GM10248 (cell line): ENCODE data around the gene DTNBP1.
A peak's percentile ranks its signal among the peaks of the same experiment; 100 is the strongest.

Experiments used
- CTCF ChIA-PET: fragments of 300-600 bp; sonication (Branson Sonifier 250); formaldehyde crosslinking; extraction: SDS; loops from one replicate; lab custom pipeline; 2021; ENCODE audit warnings: antibody characterized with exemption; lab: Yijun Ruan, JAX
- POLR2A ChIA-PET: fragments of 350-650 bp; sonication (Branson Sonifier 250); formaldehyde crosslinking; extraction: SDS; loops from one replicate; lab custom pipeline; 2020; ENCODE audit warnings: antibody characterized with exemption; lab: Yijun Ruan, JAX
- DNase-seq: peaks from one replicate; pipeline ENCODE4 v3.0.0; 2012; ENCODE audit errors: extremely low spot score
- CTCF ChIP-seq: IDR thresholded peaks from 2 replicates; pipeline ENCODE4 v1.5.1; 2012; ENCODE audit warnings: mild to moderate bottlenecking, low read depth; ENCODE audit errors: extremely low read depth, missing control alignments, control extremely low read depth

DTNBP1 gene

GRCh38 chr6:15622045-15622740 lies 40.6 kb downstream of the DTNBP1 start:
- CTCF ChIA-PET: interaction anchor here (0.8 to 5.6 kb wide), 18 partner anchors 7 to 1709 kb away, joined by 3 to 40 read pairs (median 4); no protein-coding TSS in a partner anchor

GRCh38 chr6:15621203-15622044 lies 41.4 kb downstream of the DTNBP1 start:
- CTCF ChIA-PET: interaction anchor here (1.1 to 1.8 kb wide), 8 partner anchors 10 to 1411 kb away, joined by 3 to 8 read pairs (median 3); no protein-coding TSS in a partner anchor
- TF ChIP-seq CTCF: no peak
- DNase-seq: peak; percentile 43
- POLR2A ChIA-PET: no interaction called here

More at GRCh38 chr6:15622045-15622740, 40.6 kb downstream of the DTNBP1 start:
- TF ChIP-seq CTCF: no peak
- POLR2A ChIA-PET: no interaction called here
- DNase-seq: no peak

GRCh38 chr6:15620611-15621010 lies 42.2 kb downstream of the DTNBP1 start:
- ChIA-PET CTCF (interaction anchor here (1.1 to 1.8 kb wide), 6 partner anchors 11 to 735 kb away, joined by 3 to 8 read pairs (median 4); no protein-coding TSS in a partner anchor), POLR2A (no interaction called here)
- no peak for DNase-seq
- no peak for TF ChIP-seq CTCF

- DNase-seq: no peak
- ChIA-PET POLR2A (no interaction called here), CTCF (interaction anchor here (1.5 kb wide), 1 partner anchor 129 kb away, joined by 3 read pairs; no protein-coding TSS in a partner anchor)
- TF ChIP-seq CTCF: no peak
Measured at GRCh38 chr6:15619330-15619729, 43.5 kb downstream of the DTNBP1 start.

- no peak for DNase-seq
- ChIA-PET POLR2A (no interaction called here), CTCF (interaction anchor here (1.0 to 1.9 kb wide), 4 partner anchors 8 to 69 kb away, joined by 3 to 5 read pairs (median 3); no protein-coding TSS in a partner anchor)
- no peak for TF ChIP-seq CTCF
Measured at GRCh38 chr6:15618685-15619084, 44.1 kb downstream of the DTNBP1 start.

- DNase-seq: no peak
- ChIA-PET CTCF (interaction anchor here (1.1 to 3.2 kb wide), 7 partner anchors 9 to 81 kb away, joined by 3 to 40 read pairs (median 4); no protein-coding TSS in a partner anchor), POLR2A (no interaction called here)
- TF ChIP-seq CTCF: no peak
Measured at GRCh38 chr6:15616261-15616660, 46.6 kb downstream of the DTNBP1 start.
